GM12891 (cell line): ENCODE measurements around the gene MLLT10.

Experiments
- DNase-seq: peaks from one replicate; pipeline ENCODE4 v3.0.0; 2011; ENCODE audit warnings: low spot score; ENCODE audit not compliant: insufficient read length
- FAIRE-seq: peaks from 2 replicates; lab custom pipeline; 2011; peaks lifted over from hg19 to GRCh38; lab: Jason Lieb, UNC
- PAX5 ChIP-seq: IDR thresholded peaks from 2 replicates; pipeline ENCODE4 v1.6.1; 2011; ENCODE audit warnings: low read length, moderate library complexity, mild to moderate bottlenecking; ENCODE audit not compliant: insufficient read depth, severe bottlenecking
- POLR2A ChIP-seq: IDR thresholded peaks from 2 replicates; pipeline ENCODE4 v1.6.1; 2011; ENCODE audit warnings: low read depth, low read length, control low read depth
- POLR2AphosphoS5 ChIP-seq: IDR thresholded peaks from 2 replicates; pipeline ENCODE4 v1.6.1; 2011; ENCODE audit warnings: low read depth, low read length, control low read depth
- POU2F2 ChIP-seq: IDR thresholded peaks from 2 replicates; pipeline ENCODE4 v1.6.1; 2011; ENCODE audit warnings: low read depth, mild to moderate bottlenecking, control low read depth, low read length, moderate library complexity
- SPI1 ChIP-seq: IDR thresholded peaks from 2 replicates; pipeline ENCODE4 v1.6.1; 2011; ENCODE audit warnings: low read depth, low read length, control low read depth
- TAF1 ChIP-seq: IDR thresholded peaks from 2 replicates; pipeline ENCODE4 v1.6.1; 2011; ENCODE audit warnings: low read depth, low read length, control low read depth

MLLT10 gene

DNA sequence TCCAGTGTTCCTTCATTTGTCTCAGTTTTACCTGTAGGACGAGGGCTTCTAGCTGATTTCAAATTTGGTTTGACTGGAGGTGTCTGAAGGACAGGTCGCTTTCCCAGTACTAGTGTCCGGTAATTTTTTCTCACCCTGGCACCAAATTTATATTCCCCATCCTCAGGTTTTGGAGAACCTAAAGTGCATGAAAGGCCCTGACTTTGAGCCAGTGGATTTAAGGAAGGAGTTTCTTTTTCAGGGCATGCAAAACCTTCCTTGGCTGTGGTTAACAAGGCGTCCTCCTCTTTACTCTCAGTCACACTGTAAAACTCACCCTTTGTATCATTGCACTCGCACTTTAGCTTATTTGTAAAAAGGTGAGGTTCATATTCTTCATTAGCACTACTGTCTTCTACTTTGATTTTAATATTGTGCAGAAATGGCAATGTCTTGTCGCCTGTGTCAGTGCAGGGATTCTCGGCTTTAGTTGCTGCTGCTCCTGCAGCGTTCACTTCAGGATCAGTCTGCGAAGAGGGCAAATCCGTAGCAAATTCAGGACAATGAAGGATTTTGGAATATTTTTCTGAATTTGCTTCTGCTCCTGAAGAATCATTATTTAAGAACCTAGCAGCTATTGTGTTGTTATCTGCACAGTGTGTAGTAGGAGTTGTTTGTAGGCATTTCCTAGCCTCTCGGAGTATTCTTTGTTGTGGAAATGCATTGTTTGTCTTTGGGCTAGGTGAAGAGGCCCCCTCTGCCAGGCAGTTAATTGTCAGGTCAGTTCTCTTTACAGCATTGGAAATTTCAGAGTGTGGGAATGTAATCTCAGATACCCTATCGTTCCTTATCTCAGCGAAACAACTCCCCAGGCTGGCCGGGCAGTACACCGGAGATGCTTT lies 18.4 kb upstream of the MLLT10 start:
- FAIRE-seq (no peak), DNase-seq (no peak)
- no peak for TF ChIP-seq TAF1
- no peak for TF ChIP-seq SPI1
- no peak for TF ChIP-seq POU2F2
- TF ChIP-seq POLR2AphosphoS5: no peak
- TF ChIP-seq PAX5: no peak
- TF ChIP-seq POLR2A: no peak

GRCh38 chr10:21516242-21517131 lies 17.5 kb upstream of the MLLT10 start:
- no peak for DNase-seq
- no peak for FAIRE-seq
- TF ChIP-seq POU2F2 (no peak), TAF1 (no peak), POLR2A (no peak), PAX5 (no peak), POLR2AphosphoS5 (no peak), SPI1 (no peak)

- FAIRE-seq (peak; percentile 74), DNase-seq (no peak)
- TF ChIP-seq PAX5: no peak
- TF ChIP-seq SPI1: no peak
- TF ChIP-seq POLR2AphosphoS5: no peak
- TF ChIP-seq POLR2A: no peak
- no peak for TF ChIP-seq POU2F2
- TF ChIP-seq TAF1: no peak
These were observed 16.6 kb upstream of the MLLT10 start for GRCh38 chr10:21517134-21518031.

DNA sequence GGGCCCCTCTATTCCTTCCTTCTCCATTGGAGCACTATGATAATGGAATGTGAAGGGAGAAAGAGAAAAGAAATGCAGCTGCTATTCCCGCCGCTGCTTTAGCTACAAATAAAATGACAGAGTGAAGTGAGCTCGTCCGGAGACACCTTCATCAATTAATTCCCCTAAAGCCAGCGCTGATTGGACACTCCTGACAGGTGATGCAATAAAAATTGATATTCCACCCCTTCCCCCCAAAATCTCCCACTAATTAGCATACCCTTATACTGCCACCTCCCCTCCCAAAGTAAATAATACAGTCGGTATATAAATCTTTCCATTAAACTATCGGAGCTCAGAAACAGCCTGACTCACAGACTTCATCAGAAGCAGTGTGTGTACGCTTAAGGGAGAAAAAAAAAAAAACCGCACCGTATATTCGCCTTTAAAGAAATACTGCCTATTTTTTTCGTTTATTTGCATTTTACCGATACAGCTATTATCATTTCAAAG lies 15.8 kb upstream of the MLLT10 start:
- no peak for DNase-seq
- FAIRE-seq: no peak
- no peak for TF ChIP-seq POLR2AphosphoS5
- TF ChIP-seq POU2F2: no peak
- TF ChIP-seq PAX5: no peak
- TF ChIP-seq POLR2A: no peak
- no peak for TF ChIP-seq SPI1
- no peak for TF ChIP-seq TAF1

DNA sequence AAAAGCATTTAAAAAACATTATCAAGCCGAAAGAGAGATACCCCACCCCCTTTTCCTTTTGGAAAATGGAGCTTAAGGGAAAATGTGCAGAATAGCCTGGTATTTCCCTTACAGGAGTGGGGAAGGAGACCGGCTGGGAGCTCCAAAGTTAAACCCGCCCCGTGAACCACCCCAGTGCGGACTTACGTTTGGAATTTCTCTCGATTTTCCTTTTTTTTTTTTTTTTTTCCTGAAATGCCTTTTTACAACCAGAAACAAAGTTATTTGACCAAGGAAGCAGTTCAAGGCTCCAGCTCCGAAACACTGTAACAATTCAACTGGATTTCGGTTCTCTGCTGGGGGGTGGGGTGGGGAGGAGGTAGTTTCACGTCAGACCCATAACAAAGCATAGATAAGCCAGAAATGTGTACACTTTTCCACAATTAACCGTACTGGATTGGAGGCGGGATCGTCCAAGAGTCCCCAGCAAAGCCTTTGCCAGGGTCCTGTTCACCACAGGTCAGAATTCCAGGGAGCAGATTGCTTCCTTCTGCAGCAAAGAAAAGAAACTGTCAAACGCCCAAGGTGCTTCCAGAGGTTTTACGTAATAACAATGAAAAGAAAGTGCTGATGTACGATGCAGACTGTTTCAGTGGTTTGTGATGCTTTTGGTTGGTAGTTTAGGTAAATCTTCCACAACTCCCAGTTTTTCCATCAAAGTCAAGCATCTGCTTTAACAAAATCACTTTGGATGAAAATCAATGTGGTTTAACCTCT lies 15.2 kb upstream of the MLLT10 start:
- no peak for TF ChIP-seq SPI1
- no peak for TF ChIP-seq PAX5
- TF ChIP-seq TAF1: no peak
- DNase-seq: no peak
- peak; percentile 43 for FAIRE-seq

GRCh38 chr10:21519397-21519933 lies 14.6 kb upstream of the MLLT10 start:
- DNase-seq: no peak
- TF ChIP-seq POLR2A (no peak), POU2F2 (no peak), SPI1 (no peak), TAF1 (no peak), POLR2AphosphoS5 (no peak), PAX5 (no peak)
- no peak for FAIRE-seq

DNA sequence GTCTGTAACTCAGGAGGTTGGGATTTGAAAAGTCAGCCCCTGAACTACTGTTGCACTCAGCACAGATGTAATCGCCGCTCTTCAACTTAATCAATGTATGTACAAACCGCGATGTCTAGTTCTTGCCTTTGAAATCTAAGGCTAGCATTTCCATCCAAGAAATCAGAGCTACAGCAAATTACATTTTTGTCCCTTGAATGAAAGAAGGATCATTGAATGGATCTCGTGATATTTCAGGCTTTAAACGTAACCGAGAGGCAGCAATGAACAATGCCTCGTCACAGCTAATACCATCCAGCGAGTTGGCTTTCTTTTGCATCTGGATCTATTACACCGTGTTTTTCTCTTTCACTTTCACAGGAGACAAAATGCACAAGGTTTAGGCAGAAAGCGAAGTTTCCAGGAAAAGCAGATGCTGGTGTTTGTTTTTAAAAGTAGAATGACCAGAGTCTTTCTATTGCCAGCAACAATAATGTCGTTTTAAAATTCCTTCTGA lies 14.0 kb upstream of the MLLT10 start:
- DNase-seq (no peak), FAIRE-seq (no peak)
- no peak for TF ChIP-seq SPI1
- no peak for TF ChIP-seq POLR2A

GRCh38 chr10:21520509-21520908 lies 13.5 kb upstream of the MLLT10 start:
- no peak for DNase-seq
- TF ChIP-seq POU2F2 (no peak), POLR2AphosphoS5 (no peak), TAF1 (no peak), SPI1 (no peak), POLR2A (no peak), PAX5 (no peak)
- FAIRE-seq: no peak
